Measurements from ENCODE around the gene ANKRD34C. TPM values are rescaled to one million over a fixed set of nuclear protein-coding genes. Genes with fewer than 3 reads are reported as not detected.

Gene ANKRD34C
- total and polyA plus RNA-seq, 12 donors: under 0.01 to 0.14 (median 0.10) TPM; not detected in 6

DNA sequence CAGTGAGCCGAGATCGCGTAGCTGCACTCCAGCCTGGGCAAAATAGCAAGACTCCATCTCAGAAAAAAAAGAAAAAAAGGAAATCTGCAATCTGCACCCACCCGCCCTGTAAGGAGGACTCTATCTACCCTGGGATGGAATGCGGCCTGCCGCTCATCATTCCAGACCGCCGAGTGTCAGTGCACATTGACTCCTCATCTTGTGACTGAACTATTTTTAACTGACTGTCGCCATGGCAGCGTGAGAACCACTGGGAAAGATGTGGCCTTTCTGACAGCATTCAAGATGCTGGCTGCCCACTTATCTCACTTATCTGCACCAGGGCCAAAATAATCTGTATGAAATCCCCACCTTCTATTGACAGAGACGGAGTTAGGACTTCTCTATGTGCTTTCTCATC lies 38.8 kb upstream of the ANKRD34C start:
- H3K27me3 ChIP-seq: no peaks in the 10 kb centered on the region
- no peaks in the 10 kb centered on the region for H3K9me3 ChIP-seq (replicated peaks in 1 of 3)
- no peak overlapping the region for H3K4me3 ChIP-seq
- intact Hi-C loops (cut with DNase I): no loop called here
- no peak for TF ChIP-seq POLR2A (IDR thresholded peaks at IDR 0.05)
- TF ChIP-seq, protein P1, sequence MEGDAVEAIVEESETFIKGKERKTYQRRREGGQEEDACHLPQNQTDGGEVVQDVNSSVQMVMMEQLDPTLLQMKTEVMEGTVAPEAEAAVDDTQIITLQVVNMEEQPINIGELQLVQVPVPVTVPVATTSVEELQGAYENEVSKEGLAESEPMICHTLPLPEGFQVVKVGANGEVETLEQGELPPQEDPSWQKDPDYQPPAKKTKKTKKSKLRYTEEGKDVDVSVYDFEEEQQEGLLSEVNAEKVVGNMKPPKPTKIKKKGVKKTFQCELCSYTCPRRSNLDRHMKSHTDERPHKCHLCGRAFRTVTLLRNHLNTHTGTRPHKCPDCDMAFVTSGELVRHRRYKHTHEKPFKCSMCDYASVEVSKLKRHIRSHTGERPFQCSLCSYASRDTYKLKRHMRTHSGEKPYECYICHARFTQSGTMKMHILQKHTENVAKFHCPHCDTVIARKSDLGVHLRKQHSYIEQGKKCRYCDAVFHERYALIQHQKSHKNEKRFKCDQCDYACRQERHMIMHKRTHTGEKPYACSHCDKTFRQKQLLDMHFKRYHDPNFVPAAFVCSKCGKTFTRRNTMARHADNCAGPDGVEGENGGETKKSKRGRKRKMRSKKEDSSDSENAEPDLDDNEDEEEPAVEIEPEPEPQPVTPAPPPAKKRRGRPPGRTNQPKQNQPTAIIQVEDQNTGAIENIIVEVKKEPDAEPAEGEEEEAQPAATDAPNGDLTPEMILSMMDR (IDR thresholded peaks at IDR 0.05): no peak
- no peaks in the 10 kb centered on the region for H3K4me1 ChIP-seq (replicated peaks in 1 of 2)
- H3K36me3 ChIP-seq (replicated peaks in 1 of 2): no peaks in the 10 kb centered on the region
- no peak for DNase-seq
- H3K27ac ChIP-seq: no peak overlapping the region
- WGBS, 4 donors: 59 to 79% (median 70%) methylated on average over 10 to 11 of the region's 11 CpGs

- intact Hi-C loops (cut with DNase I): no loop called here
- H3K9me3 ChIP-seq (replicated peaks in 1 of 3): no peaks in the 10 kb centered on the region
- no peak for DNase-seq
- H3K27me3 ChIP-seq: no peaks in the 10 kb centered on the region
- no peak overlapping the region for H3K27ac ChIP-seq
- H3K4me1 ChIP-seq (replicated peaks in 1 of 2): no peaks in the 10 kb centered on the region
- no peak for TF ChIP-seq POLR2A (IDR thresholded peaks at IDR 0.05)
- TF ChIP-seq, protein P1 (IDR thresholded peaks at IDR 0.05): no peak
- WGBS, 4 donors: 78 to 85% (median 81%) methylated on average over 3 to 5 of the region's 5 CpGs
- no peak overlapping the region for H3K4me3 ChIP-seq
- no peaks in the 10 kb centered on the region for H3K36me3 ChIP-seq (replicated peaks in 1 of 2)
Measured at GRCh38 chr15:79244876-79245275, 37.6 kb upstream of the ANKRD34C start.

GRCh38 chr15:79248183-79248582 lies 34.3 kb upstream of the ANKRD34C start:
- no peak for TF ChIP-seq POLR2A (IDR thresholded peaks at IDR 0.05)
- TF ChIP-seq, protein P1 (IDR thresholded peaks at IDR 0.05): no peak
- no peak for DNase-seq
- no peak overlapping the region for H3K27ac ChIP-seq
- no peaks in the 10 kb centered on the region for H3K9me3 ChIP-seq (replicated peaks in 1 of 3)
- H3K36me3 ChIP-seq (replicated peaks in 1 of 2): no peaks in the 10 kb centered on the region
- intact Hi-C loops (cut with DNase I): no loop called here
- WGBS, 4 donors: 65 to 73% (median 71%) methylated on average over 2 of the region's 2 CpGs
- no peaks in the 10 kb centered on the region for H3K27me3 ChIP-seq
- H3K4me3 ChIP-seq: no peak overlapping the region
- H3K4me1 ChIP-seq (replicated peaks in 1 of 2): no peaks in the 10 kb centered on the region

GRCh38 chr15:79257454-79257853 lies 25.1 kb upstream of the ANKRD34C start:
- Histone ChIP-seq H3K27me3 (no peaks in the 10 kb centered on the region), H3K9me3 (replicated peaks in 1 of 3) (no peaks in the 10 kb centered on the region), H3K4me3 (no peak overlapping the region), H3K4me1 (replicated peaks in 1 of 2) (no peaks in the 10 kb centered on the region), H3K36me3 (replicated peaks in 1 of 2) (no peaks in the 10 kb centered on the region), H3K27ac (no peak overlapping the region)
- intact Hi-C loops (cut with DNase I): no loop called here
- TF ChIP-seq POLR2A (IDR thresholded peaks at IDR 0.05): no peak
- TF ChIP-seq, protein P1 (IDR thresholded peaks at IDR 0.05): no peak
- 65 to 79% (median 74%) methylated on average over 8 of the region's 8 CpGs for WGBS, 4 donors
- no peak for DNase-seq
